GM21786 (cell line): ENCODE data around the gene E2F6.

ENCODE experiments used
- ATAC-seq: cut with Tn5 transposase; IDR thresholded peaks from one replicate; pipeline ENCODE4 v1.9.1; 2021; ENCODE audit not compliant: unreplicated experiment

Gene E2F6

GRCh38 chr2:11465485-11466306 lies at the start of gene E2F6:
E2F6 (minus strand) TSS chr2:11466161; CDS start chr2:11465879, 282 bp downstream.
- ATAC-seq: peak; percentile 66

GRCh38 chr2:11515490-11515981 lies 49.6 kb upstream of the E2F6 start:
- ATAC-seq: no peak

- ATAC-seq: no peak
These were observed 48.9 kb upstream of the E2F6 start for GRCh38 chr2:11514904-11515303.

GRCh38 chr2:11514081-11514730 lies 48.2 kb upstream of the E2F6 start:
- no peak for ATAC-seq

GRCh38 chr2:11513319-11513718 lies 47.4 kb upstream of the E2F6 start:
- ATAC-seq: no peak

GRCh38 chr2:11512431-11512830 lies 46.5 kb upstream of the E2F6 start:
- ATAC-seq: no peak

- no peak for ATAC-seq
These were observed 43.8 kb upstream of the E2F6 start for GRCh38 chr2:11509657-11510360.

GRCh38 chr2:11508279-11508678 lies 42.3 kb upstream of the E2F6 start:
- ATAC-seq: no peak

- ATAC-seq: no peak
These were observed 41.6 kb upstream of the E2F6 start for GRCh38 chr2:11507517-11507916.

- ATAC-seq: no peak
These were observed 40.6 kb upstream of the E2F6 start for GRCh38 chr2:11506611-11506969.

- ATAC-seq: peak; percentile 64
These were observed 40.0 kb upstream of the E2F6 start for GRCh38 chr2:11505652-11506610.

GRCh38 chr2:11503354-11503927 lies 37.5 kb upstream of the E2F6 start:
- no peak for ATAC-seq

GRCh38 chr2:11502740-11503292 lies 36.9 kb upstream of the E2F6 start:
- ATAC-seq: no peak

GRCh38 chr2:11500702-11501303 lies 34.8 kb upstream of the E2F6 start:
- ATAC-seq: peak; percentile 39

- no peak for ATAC-seq
These were observed 33.3 kb upstream of the E2F6 start for GRCh38 chr2:11499081-11499743.

GRCh38 chr2:11498543-11499034 lies 32.6 kb upstream of the E2F6 start:
- ATAC-seq: peak; percentile 91

- no peak for ATAC-seq
These were observed 30.1 kb upstream of the E2F6 start for GRCh38 chr2:11495844-11496681.

- ATAC-seq: no peak
These were observed 28.3 kb upstream of the E2F6 start for GRCh38 chr2:11494310-11494709.
